ENCODE data around the gene TOR1AIP2.

DNA sequence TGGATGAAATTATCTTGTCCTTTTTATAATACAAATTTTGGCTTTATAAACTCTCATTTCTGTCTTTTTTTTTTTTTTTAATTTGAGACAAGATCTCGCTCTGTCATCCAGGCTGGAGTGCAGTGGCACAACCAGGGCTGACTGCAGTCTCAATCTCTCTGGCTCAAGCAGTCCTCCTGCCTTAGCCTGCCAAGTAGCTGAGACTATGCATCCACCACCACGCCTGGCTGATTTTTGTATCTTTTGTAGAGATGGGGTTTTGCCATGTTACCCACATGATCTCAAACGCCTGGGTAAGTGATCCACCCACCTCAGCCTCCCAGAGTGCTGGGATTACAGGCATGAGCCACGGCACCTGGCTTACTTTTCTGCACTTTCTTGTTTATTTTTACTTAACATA lies 12.0 kb upstream of the TOR1AIP2 start:
- TF ChIP-seq, protein P1, sequence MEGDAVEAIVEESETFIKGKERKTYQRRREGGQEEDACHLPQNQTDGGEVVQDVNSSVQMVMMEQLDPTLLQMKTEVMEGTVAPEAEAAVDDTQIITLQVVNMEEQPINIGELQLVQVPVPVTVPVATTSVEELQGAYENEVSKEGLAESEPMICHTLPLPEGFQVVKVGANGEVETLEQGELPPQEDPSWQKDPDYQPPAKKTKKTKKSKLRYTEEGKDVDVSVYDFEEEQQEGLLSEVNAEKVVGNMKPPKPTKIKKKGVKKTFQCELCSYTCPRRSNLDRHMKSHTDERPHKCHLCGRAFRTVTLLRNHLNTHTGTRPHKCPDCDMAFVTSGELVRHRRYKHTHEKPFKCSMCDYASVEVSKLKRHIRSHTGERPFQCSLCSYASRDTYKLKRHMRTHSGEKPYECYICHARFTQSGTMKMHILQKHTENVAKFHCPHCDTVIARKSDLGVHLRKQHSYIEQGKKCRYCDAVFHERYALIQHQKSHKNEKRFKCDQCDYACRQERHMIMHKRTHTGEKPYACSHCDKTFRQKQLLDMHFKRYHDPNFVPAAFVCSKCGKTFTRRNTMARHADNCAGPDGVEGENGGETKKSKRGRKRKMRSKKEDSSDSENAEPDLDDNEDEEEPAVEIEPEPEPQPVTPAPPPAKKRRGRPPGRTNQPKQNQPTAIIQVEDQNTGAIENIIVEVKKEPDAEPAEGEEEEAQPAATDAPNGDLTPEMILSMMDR (CRISPR knock-in tag; IDR thresholded peaks at IDR 0.05), result no peak
- TF ChIP-seq FOSL2 (CRISPR knock-in tag; IDR thresholded peaks at IDR 0.05) (no peak), RAD21 (CRISPR knock-in tag; IDR thresholded peaks at IDR 0.05) (no peak), EZH2 (conservative IDR thresholded peaks at IDR 0.05; ENCODE audit: low read depth, low read length) (no peak), GABPB1 (CRISPR knock-in tag; IDR thresholded peaks at IDR 0.05) (no peak), ZNF256 (CRISPR knock-in tag; conservative IDR thresholded peaks at IDR 0.05) (no peak), FIP1L1 (IDR thresholded peaks at IDR 0.05; ENCODE audit: borderline replicate concordance, insufficient read depth, low read depth, low read length) (no peak), CHD2 (IDR thresholded peaks at IDR 0.05; ENCODE audit: low read depth, low read length) (no peak), ZSCAN9 (CRISPR knock-in tag; IDR thresholded peaks at IDR 0.05; ENCODE audit: borderline replicate concordance) (no peak), NFRKB (IDR thresholded peaks at IDR 0.05) (no peak), ZNF207 (IDR thresholded peaks at IDR 0.05; ENCODE audit: borderline replicate concordance) (no peak), HIVEP1 (CRISPR knock-in tag; IDR thresholded peaks at IDR 0.05) (no peak)
- TF ChIP-seq, protein P2, sequence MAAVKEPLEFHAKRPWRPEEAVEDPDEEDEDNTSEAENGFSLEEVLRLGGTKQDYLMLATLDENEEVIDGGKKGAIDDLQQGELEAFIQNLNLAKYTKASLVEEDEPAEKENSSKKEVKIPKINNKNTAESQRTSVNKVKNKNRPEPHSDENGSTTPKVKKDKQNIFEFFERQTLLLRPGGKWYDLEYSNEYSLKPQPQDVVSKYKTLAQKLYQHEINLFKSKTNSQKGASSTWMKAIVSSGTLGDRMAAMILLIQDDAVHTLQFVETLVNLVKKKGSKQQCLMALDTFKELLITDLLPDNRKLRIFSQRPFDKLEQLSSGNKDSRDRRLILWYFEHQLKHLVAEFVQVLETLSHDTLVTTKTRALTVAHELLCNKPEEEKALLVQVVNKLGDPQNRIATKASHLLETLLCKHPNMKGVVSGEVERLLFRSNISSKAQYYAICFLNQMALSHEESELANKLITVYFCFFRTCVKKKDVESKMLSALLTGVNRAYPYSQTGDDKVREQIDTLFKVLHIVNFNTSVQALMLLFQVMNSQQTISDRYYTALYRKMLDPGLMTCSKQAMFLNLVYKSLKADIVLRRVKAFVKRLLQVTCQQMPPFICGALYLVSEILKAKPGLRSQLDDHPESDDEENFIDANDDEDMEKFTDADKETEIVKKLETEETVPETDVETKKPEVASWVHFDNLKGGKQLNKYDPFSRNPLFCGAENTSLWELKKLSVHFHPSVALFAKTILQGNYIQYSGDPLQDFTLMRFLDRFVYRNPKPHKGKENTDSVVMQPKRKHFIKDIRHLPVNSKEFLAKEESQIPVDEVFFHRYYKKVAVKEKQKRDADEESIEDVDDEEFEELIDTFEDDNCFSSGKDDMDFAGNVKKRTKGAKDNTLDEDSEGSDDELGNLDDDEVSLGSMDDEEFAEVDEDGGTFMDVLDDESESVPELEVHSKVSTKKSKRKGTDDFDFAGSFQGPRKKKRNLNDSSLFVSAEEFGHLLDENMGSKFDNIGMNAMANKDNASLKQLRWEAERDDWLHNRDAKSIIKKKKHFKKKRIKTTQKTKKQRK (IDR thresholded peaks at IDR 0.05; ENCODE audit: low read length), result no peak
- TF ChIP-seq, protein P3, sequence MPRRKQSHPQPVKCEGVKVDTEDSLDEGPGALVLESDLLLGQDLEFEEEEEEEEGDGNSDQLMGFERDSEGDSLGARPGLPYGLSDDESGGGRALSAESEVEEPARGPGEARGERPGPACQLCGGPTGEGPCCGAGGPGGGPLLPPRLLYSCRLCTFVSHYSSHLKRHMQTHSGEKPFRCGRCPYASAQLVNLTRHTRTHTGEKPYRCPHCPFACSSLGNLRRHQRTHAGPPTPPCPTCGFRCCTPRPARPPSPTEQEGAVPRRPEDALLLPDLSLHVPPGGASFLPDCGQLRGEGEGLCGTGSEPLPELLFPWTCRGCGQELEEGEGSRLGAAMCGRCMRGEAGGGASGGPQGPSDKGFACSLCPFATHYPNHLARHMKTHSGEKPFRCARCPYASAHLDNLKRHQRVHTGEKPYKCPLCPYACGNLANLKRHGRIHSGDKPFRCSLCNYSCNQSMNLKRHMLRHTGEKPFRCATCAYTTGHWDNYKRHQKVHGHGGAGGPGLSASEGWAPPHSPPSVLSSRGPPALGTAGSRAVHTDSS (CRISPR knock-in tag; conservative IDR thresholded peaks at IDR 0.05), result no peak

All from HepG2 (cell line).